HG03139 (cell line): Measurements from ENCODE around the gene NPBWR2.

Source experiments
- ATAC-seq: cut with Tn5 transposase; IDR thresholded peaks from one replicate; pipeline ENCODE4 v1.9.1; 2021; ENCODE audit not compliant: unreplicated experiment

NPBWR2 gene

GRCh38 chr20:64063389-64064144, 43.8 kb downstream of the NPBWR2 start:
- ATAC-seq: no peak

- ATAC-seq: peak; percentile 76
Measured at GRCh38 chr20:64062596-64063388, 44.6 kb downstream of the NPBWR2 start, which contains the start of gene TCEA2. TSS of gene TCEA2 (plus strand) at chr20:64063198. CDS start at chr20:64063313, 115 bp downstream.

GRCh38 chr20:64062276-64062595, 45.1 kb downstream of the NPBWR2 start:
- no peak for ATAC-seq

GRCh38 chr20:64058536-64058935, 48.8 kb downstream of the NPBWR2 start:
- ATAC-seq: no peak

GRCh38 chr20:64057628-64058498, 49.5 kb downstream of the NPBWR2 start:
- ATAC-seq: no peak

- no peak for ATAC-seq
Measured at GRCh38 chr20:64056889-64057627, 50.3 kb downstream of the NPBWR2 start.

GRCh38 chr20:64056639-64056888, 50.8 kb downstream of the NPBWR2 start:
- no peak for ATAC-seq

- ATAC-seq: no peak
Measured at GRCh38 chr20:64055893-64056638, 51.3 kb downstream of the NPBWR2 start.

GRCh38 chr20:64055396-64055892, 51.9 kb downstream of the NPBWR2 start:
- ATAC-seq: no peak

- ATAC-seq: no peak
Measured at GRCh38 chr20:64053841-64054661, 53.3 kb downstream of the NPBWR2 start.
